COLO668 (cell line): ENCODE data around the gene OR51A4.
"Not testable (repeated sequence)": the region's sequence is repeated elsewhere in the genome, so short reads cannot be mapped to it uniquely, and the experiment has no call there.

ENCODE experiments used
- DNase-seq: peaks from one replicate; lab custom pipeline; 2025; ENCODE audit not compliant: unreplicated experiment; lab: John Stamatoyannopoulos, UW

The OR51A4 gene, protein sequence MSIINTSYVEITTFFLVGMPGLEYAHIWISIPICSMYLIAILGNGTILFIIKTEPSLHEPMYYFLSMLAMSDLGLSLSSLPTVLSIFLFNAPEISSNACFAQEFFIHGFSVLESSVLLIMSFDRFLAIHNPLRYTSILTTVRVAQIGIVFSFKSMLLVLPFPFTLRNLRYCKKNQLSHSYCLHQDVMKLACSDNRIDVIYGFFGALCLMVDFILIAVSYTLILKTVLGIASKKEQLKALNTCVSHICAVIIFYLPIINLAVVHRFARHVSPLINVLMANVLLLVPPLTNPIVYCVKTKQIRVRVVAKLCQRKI

DNA sequence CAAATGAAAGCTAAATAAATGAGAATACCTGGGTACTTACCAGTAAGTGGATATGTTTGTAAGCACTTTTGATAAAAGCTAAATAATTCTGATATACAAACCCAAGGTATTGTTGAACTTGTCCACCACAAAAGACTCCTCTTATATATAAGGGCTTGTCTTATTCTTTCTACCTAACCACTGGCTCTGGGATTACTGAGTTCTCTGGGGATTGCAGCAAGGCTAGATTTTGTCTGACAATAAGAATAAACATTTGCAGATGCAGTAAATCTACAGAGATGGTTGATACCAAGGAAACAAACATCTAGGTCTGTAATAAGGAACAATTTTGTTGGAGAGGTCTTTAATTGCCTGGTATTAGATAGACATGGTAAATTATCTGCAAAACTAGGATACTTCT is at the start of gene OR51A4:
Gene OR51A4 (minus strand): TSS at position 101 of the 400 bp plus-strand sequence. CDS start 505 bp downstream, outside the sequence.
- DNase-seq = no peak

DNA sequence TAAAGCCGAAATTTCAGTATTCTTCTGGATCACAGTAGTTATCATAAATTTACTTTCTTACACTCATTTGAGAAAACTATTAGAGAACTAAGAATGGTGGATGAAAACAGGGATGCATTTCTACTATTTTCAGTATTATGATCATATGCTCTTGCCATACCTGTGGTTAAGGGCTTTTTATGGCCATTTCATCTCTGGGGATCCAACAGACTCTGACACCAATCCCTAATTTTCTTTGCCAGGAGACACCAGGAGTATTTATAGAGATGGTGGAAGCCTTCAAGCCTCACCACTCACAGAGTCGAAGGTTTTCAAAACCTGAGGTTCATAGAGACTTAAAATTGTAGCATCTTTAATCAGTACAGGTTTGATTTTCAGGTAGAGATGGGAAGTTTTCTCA is 47.1 kb upstream of the OR51A4 start, which contains the start of gene OR51L1:
Gene OR51L1 (plus strand): TSS at position 301 of the 400 bp plus-strand sequence. CDS start 4,132 bp downstream, outside the sequence.
- DNase-seq = no peak

DNA sequence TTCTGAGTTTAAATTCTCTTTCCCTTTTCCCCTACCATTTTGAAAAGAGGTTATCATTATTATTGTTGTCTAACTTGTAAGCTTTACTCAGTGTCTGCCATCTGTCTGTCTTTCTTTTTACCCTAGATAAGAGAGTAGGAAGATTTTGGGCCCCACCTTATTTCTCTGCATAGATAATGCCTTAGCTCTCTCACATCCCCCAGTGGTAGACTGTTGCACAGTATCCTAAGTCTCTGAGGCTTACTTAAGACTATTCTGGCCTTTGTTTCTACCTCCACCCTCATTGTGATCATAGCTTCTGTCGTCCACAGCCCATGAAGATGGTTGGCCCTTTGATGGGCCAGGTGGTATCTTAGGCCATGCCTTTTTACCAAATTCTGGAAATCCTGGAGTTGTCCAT is 43.7 kb upstream of the OR51A4 start:
- no peak for DNase-seq

DNA sequence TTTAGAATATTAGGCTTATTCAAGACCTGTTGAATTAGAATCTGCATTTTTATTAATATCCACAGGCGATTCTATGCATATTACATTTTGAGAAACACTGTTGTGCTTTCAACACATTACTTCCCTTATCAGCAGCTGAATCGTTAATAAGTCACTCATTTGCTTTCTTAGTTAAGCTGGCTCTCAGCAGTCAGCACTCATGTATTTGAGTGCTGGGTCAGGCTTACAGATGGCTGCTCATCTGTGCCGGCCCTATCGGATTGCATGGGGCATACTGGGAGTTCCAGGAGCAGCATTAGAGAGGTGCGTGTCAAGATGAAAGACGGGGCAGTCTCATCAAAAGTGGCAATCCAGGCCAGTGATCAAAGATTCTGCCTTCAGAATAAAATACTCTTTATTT is 36.4 kb upstream of the OR51A4 start:
- DNase-seq = no peak

DNA sequence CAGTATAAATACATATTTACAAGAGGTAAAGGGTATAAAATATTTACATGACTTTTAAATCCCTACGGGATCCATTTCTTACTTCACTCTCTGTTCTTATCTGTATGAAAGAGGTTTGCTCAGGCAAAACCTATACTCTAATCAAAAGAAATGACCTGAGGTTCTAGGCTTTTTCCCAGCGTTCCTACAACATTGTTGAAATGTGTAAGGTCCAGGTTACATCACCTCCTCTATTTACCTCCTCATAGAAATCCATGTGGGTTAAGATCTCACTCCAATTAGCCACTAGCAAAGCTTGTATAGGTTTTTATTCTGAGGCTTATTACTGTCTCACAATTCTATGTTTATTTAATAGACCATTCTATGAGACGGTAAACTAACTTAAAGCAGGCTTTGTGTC is 35.3 kb upstream of the OR51A4 start:
- no peak for DNase-seq

DNA sequence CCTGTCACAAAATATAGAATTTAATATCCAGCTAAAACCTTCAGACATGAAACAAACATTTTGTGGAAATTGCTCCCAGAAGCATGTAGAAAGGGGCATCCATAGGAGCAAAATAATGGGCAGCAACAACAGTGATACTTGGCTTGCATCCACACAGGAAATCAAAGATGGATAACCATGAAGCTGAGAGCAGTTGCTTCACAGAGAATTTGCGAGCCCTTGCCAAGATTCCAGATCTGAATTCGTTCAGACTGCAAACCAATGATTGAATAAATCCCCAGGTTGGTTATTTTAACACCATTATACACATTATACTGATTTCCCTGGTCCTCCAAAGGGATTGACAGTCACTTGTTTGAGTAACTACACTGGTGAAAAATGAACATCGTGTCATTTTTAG is 31.6 kb upstream of the OR51A4 start:
- no peak for DNase-seq

DNA sequence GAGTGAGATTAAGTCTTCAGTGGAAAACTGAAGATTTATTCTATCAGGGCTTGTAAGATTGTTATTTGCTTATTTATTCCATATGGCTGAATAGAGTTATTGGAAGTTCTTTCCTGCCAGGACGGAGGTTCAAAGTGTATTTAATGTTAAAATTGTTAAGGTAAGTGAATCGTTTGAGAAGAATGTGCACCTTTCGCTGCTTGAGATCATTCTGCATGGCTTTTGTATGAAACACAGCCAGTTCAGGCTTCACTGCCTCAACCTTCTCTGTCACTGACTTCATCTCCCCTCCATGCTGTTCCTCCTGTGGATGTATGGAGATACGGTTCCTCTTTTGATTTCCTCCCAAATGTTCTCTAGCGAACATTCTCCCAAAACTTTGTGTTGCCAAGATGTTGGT is 28.0 kb upstream of the OR51A4 start:
- no peak for DNase-seq

DNA sequence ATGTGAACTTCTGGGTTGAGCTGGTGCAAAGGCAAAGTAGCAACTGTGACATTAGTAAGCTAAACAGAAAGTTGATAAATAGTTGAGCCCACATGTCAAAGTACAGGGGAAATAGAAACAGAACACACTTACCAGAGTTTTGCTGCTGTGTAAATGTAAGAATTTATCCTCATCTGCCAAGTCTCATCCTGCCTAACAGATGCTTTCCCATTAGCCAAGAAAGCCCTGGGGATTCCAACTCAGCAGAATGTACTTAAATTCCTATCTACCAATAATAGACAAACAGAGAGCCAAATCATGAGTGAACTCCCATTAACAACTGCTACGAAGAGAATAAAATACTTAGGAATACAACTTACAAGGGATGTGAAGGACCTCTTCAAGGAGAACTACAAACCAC is 15.4 kb upstream of the OR51A4 start:
- no peak for DNase-seq

DNA sequence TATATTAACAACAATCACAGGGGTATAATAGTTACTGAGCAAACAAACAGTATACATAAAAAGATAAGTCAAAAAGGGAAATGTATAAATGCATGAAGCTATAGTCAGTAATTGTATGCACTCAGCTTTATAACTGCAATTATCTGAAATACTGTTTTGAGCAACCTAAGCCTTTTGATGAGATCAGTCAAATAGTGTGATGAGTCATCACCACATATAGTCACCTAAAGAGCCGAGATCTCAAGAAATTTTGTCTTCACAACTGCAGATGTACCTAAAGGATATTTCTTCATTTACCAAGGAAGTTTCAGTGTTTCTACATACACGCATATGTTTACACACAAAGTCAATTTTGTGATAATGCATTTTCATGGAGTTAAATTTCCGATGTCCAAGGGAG is 13.5 kb upstream of the OR51A4 start:
- no peak for DNase-seq

DNA sequence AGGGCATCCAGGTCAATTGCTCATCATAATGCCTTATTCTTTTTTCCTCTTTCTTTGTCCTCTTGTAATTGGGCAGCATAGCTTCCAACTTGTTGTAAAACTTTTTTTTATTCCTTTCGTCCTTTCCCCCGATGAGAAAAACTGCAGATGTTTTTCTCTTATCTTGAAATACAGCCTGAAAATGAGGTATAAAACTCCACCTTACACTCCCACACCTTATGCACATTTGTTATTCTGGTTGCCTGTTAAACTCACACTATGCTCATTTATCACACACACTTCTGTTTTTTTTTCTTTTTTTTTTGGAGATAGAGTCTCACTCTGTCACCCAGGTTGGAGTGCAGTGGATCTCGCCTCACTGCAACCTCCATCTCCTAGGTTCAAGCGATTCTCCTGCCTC is 10.0 kb upstream of the OR51A4 start:
- no peak for DNase-seq

DNA sequence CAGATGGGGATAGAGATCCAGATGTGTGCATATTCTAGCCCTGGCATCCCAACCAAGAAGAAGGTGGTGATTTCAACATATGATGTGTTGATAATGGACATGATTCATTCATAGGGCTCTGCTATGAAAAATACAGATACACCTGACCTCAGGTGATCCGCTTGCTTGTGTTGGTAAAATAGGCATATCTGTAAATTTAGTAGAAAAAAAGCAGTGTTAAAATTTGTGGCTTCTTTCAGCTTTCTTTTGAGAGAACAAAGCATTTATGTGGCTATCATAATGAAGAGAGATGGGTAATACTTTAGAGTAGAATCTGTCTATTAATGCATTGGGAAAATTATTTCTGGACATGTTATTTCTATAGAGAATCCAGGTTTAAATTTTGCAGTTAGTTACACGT is 8.2 kb upstream of the OR51A4 start, which contains the start of gene OR51A2:
Gene OR51A2 (minus strand): TSS at position 101 of the 400 bp plus-strand sequence. CDS start 0 bp downstream, at position 101.
- not testable (repeated sequence) for DNase-seq

DNA sequence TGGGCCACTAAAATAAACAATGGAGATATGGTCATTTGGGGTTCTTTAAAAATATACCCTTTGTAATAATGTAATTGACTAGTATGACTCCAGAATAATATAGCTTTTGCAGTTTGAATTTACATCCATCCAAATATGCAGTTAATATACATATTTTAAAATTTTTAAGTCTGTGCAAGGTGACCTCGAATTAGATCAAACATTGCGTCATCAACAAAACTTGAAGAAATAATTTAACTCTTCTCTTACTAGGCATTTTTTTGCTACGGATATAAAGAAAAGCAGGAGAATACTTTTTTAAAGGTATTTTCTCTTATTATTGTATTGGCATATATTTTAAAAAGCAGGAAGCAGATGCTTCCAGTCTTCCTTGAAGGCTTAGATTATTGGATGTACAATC is 10.7 kb downstream of the OR51A4 start:
- no peak for DNase-seq

DNA sequence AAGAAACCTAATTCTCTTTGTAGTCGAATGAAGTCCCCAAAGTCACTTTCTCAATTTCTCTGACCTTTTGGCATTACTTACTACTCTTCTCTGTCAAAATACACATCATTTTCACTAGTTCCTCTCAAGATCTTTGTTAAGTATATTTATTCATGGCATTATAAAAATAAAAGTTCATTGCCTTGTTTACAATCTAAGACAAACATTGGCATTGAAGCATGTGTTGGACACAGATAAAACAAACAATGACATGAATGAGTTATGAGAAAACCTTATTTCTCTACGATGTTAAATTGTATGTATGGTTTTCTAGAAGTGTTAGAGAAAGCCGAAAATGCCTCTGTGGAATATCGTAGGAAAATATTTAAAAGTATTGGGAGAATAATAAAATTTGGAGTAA is 14.7 kb downstream of the OR51A4 start:
- no peak for DNase-seq

DNA sequence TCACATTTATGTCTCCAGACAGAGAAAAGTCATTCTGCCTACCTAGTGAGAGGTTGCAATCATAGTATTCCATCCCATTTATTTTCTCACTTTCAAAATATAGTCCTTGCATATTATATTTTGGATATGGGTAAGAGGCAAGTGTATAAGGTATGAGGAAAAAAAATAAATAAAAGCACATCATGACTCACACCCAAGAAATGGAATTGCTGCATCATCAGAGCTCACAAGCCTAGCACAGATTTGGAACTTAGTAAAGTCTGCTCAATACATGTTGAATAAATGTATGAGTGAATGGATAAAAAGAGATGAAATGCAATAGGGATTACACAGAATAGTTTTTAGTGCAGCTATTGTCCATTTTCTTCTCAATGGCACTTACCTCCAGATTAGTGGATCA is 20.8 kb downstream of the OR51A4 start:
- no peak for DNase-seq

DNA sequence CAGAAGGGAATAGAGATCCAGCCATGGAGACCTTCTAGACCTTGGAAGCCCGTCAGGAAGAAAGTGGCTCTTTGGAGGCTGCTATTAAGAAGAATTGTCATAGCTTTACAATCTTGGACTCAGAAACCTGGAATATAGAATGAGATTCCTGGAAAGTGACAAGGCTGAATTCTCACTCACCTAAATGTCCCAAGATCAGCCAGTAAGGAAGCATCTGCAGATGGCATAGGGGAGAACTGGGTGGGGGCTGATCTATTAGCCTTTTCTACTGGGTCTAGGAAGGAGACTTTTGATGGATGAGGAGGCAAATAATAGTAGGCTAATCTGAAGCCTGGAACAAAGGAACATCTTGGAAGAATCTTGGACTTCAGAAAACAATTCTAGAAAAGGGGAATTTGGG is 23.2 kb downstream of the OR51A4 start, which contains the start of gene OR51G1:
Gene OR51G1 (minus strand): TSS at position 101 of the 400 bp plus-strand sequence. CDS start 0 bp downstream, at position 101.
- DNase-seq = no peak

DNA sequence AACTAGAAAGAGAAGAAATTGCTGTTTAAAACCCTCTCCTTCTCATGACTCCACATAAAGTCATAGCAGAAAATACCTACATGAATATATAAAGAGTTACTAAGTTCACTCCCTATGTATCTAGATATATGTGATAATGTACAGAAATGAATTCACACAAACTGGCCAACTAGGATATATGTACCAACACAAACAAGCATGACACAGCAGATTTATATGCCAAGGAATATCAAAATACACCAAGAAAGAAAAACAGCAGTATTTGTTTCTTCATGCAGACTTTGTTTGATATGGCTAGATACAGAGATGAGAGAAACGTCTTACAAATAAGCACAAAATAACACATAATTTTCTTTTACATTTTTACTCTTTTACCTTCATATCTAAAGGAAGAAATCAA is 25.1 kb downstream of the OR51A4 start:
- no peak for DNase-seq

DNA sequence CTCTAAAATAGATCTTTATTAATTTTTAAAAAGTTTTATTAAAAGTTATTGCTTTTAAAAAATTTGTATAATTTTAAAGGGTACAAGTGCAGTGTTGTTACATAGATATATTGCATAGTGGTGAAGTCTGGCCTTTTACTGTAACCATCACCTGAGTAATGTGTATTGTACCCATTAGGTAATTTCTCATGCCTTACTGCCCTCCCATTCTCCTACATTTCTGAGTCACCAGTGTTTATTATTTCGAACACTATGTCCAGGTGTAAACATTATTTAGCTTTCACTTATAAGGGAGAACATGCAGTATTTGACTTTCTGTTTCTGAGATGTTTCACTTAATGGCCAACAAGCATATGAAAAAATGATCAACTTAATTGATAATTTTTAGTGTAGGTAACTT is 25.6 kb downstream of the OR51A4 start:
- DNase-seq = no peak

DNA sequence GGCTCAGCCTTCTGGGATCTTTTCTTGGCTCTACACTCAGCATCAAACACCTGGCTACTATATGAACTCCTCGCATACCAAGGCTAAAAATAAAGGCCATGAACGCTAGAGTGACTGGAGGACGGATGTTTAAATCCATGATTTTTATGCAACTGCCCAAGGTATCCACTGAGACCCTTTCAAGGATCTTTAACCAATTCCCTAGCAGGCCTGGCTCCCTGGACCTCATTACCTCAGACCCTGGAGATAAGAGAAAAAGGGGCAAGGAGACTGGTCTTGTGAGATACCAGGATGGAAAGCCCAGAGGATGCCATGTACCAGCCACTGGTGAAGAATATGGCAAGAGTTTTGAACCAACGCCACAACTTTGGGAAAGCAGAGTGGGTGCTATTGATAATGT is 28.2 kb downstream of the OR51A4 start, which contains the start of gene OR51G2:
Gene OR51G2 (minus strand): TSS at position 101 of the 400 bp plus-strand sequence. CDS start 3,687 bp downstream, outside the sequence.
- DNase-seq = no peak

DNA sequence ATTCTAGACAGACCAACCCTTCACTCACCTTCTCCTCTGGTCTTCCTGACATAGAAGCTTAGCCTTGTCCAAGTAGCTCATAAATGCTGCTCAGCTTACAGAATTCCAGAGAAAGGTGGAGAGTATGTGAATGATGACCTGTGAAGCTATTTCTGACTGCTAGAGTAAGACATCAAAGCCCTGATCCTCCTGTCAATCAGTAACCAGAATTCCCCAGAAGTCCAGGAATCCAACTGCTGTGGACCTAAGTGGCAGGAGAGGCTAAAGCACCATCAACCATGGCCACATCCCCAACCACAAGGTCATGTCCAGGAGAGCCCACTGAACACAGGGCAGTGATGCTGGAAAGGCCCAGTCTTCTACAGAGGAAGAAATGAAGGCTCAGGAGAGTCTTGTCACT is 30.8 kb downstream of the OR51A4 start:
- no peak for DNase-seq

DNA sequence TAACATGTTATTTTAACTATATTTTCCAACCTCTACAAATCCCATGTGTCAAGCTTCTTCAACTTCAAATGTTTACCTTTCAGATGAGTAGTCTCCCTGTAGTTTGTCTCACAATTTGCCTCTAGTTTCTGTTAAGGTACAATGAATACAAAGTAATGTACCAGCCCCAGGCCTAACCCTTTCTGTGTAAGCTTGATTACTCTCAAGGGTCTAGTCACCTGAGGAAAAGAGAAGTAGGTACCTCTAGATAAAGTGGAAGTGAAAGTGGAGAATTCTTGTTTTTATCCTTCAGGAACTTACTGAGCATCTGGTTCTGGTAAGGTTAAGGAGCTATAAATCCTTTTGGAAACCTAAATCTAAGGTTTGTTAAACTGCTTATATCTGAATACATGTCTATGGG is 43.9 kb downstream of the OR51A4 start, which contains the start of gene OR51A7:
Gene OR51A7 (plus strand): TSS at position 300 of the 400 bp plus-strand sequence. CDS start 3,587 bp downstream, outside the sequence.
- no peak for DNase-seq
